HL-60 (cell line): ENCODE data around the gene TRERF1.

Experiments used
- POLR2AphosphoS5 ChIP-seq: IDR thresholded peaks from 2 replicates; pipeline ENCODE4 v1.6.1; 2012; ENCODE audit warnings: low read depth
- TF ChIP-seq, protein P1 (sequence below): IDR thresholded peaks from one replicate; pipeline ENCODE4 v1.5.1; 2011; ENCODE audit warnings: low read length, control low read depth, inconsistent platforms; ENCODE audit not compliant: insufficient read depth
- TF ChIP-seq, protein P2 (sequence below): IDR thresholded peaks from 2 replicates; pipeline ENCODE4 v1.6.1; 2012; ENCODE audit warnings: low read depth; ENCODE audit not compliant: insufficient replicate concordance

DNA sequence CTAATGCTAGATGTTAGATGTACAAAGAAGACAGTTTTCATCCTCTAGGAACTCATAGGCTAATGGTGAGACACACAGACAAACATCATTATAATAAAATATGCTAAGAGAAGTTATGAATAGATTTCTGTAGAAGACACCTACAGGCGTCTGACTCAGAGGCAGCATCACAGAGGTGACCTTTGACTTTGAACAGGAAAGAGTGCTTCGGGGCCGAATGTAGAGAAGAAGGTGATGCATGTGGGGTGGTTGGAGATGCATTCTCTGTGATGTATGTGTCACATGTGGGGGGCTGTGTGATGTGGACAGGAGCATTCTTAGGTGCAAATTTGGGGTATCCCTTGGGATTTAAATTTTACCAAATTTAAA lies 271.8 kb downstream of the TRERF1 start:
- TF ChIP-seq, protein P1, sequence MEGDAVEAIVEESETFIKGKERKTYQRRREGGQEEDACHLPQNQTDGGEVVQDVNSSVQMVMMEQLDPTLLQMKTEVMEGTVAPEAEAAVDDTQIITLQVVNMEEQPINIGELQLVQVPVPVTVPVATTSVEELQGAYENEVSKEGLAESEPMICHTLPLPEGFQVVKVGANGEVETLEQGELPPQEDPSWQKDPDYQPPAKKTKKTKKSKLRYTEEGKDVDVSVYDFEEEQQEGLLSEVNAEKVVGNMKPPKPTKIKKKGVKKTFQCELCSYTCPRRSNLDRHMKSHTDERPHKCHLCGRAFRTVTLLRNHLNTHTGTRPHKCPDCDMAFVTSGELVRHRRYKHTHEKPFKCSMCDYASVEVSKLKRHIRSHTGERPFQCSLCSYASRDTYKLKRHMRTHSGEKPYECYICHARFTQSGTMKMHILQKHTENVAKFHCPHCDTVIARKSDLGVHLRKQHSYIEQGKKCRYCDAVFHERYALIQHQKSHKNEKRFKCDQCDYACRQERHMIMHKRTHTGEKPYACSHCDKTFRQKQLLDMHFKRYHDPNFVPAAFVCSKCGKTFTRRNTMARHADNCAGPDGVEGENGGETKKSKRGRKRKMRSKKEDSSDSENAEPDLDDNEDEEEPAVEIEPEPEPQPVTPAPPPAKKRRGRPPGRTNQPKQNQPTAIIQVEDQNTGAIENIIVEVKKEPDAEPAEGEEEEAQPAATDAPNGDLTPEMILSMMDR = no peak
- TF ChIP-seq POLR2AphosphoS5 = no peak
- TF ChIP-seq, protein P2, sequence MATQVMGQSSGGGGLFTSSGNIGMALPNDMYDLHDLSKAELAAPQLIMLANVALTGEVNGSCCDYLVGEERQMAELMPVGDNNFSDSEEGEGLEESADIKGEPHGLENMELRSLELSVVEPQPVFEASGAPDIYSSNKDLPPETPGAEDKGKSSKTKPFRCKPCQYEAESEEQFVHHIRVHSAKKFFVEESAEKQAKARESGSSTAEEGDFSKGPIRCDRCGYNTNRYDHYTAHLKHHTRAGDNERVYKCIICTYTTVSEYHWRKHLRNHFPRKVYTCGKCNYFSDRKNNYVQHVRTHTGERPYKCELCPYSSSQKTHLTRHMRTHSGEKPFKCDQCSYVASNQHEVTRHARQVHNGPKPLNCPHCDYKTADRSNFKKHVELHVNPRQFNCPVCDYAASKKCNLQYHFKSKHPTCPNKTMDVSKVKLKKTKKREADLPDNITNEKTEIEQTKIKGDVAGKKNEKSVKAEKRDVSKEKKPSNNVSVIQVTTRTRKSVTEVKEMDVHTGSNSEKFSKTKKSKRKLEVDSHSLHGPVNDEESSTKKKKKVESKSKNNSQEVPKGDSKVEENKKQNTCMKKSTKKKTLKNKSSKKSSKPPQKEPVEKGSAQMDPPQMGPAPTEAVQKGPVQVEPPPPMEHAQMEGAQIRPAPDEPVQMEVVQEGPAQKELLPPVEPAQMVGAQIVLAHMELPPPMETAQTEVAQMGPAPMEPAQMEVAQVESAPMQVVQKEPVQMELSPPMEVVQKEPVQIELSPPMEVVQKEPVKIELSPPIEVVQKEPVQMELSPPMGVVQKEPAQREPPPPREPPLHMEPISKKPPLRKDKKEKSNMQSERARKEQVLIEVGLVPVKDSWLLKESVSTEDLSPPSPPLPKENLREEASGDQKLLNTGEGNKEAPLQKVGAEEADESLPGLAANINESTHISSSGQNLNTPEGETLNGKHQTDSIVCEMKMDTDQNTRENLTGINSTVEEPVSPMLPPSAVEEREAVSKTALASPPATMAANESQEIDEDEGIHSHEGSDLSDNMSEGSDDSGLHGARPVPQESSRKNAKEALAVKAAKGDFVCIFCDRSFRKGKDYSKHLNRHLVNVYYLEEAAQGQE = no peak
